ENCODE results near the gene ALLC. TPM values are rescaled to one million over a fixed set of nuclear protein-coding genes. Genes with fewer than 3 reads are reported as not detected.
"Not testable (repeated sequence)": the region's sequence is repeated elsewhere in the genome, so short reads cannot be mapped to it uniquely, and the experiment has no call there.

The ALLC gene
- total RNA-seq, 1 experiment from 2014 or later = not detected

GRCh38 chr2:3615541-3616200 is 42.3 kb upstream of the ALLC start:
- CTCF ChIA-PET; H3K27me3 Mint-ChIP-seq (ENCODE audit: insufficient read depth, unreplicated experiment); H3K36me3 Mint-ChIP-seq (ENCODE audit: insufficient read depth, unreplicated experiment); intact Hi-C loops (cut with micrococcal nuclease); H3K27ac Mint-ChIP-seq (ENCODE audit: low read depth, unreplicated experiment); DNase-seq (ENCODE audit: unreplicated experiment); POLR2A ChIA-PET; H3K4me3 Mint-ChIP-seq (ENCODE audit: unreplicated experiment); H3K9me3 Mint-ChIP-seq (ENCODE audit: unreplicated experiment); BruUV-seq (replicated peaks); H3K4me1 Mint-ChIP-seq (ENCODE audit: insufficient read depth, unreplicated experiment): not testable (repeated sequence)

- CTCF ChIA-PET; H3K27ac Mint-ChIP-seq (ENCODE audit: low read depth, unreplicated experiment); H3K36me3 Mint-ChIP-seq (ENCODE audit: insufficient read depth, unreplicated experiment); BruUV-seq (replicated peaks); intact Hi-C loops (cut with micrococcal nuclease); H3K4me3 Mint-ChIP-seq (ENCODE audit: unreplicated experiment); POLR2A ChIA-PET; H3K27me3 Mint-ChIP-seq (ENCODE audit: insufficient read depth, unreplicated experiment); H3K9me3 Mint-ChIP-seq (ENCODE audit: unreplicated experiment); DNase-seq (ENCODE audit: unreplicated experiment): not testable (repeated sequence)
- H3K4me1 Mint-ChIP-seq (ENCODE audit: insufficient read depth, unreplicated experiment) = peaks cover 15% of the 10 kb centered on the region
These were observed 41.4 kb upstream of the ALLC start for GRCh38 chr2:3616435-3617197.

DNA sequence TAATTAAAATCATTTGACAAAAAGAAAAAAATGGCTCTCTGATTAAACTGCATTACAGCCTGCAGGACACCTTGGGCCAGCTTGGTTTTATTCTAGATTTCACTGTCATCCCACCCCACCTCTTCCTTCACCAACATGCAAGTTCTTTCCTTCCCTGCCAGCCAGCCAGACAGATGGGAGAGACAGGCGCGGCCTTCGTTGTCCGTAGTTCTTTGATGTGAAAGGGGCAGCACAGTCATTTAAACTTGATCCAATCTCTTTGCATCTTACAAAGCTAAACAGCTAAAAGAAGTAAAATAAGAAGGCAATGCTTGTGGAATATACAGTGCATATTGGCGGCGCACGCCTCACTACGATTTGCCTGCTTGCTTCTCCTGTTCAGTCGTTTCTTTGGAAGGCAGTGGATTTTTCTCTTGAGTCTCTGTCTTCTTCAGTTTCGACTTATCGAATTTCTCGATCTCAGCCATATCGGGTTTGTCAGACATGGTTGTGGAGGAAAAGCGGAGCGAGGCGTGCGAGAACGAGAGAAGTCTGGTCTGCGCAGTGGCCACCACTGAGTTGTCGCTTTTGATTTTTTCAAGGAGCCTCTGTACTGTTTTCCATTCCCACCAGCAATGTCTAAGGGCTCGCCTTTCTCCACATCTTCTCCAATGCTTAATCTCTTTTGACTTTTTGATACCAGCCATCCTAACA is 40.7 kb upstream of the ALLC start:
- Mint-ChIP-seq H3K27ac (ENCODE audit: low read depth, unreplicated experiment) (no peak overlapping the region), H3K4me1 (ENCODE audit: insufficient read depth, unreplicated experiment) (peaks cover 16% of the 10 kb centered on the region), H3K9me3 (ENCODE audit: unreplicated experiment) (peaks cover 6% of the 10 kb centered on the region), H3K4me3 (ENCODE audit: unreplicated experiment) (no peak overlapping the region), H3K36me3 (ENCODE audit: insufficient read depth, unreplicated experiment) (no peaks in the 10 kb centered on the region), H3K27me3 (ENCODE audit: insufficient read depth, unreplicated experiment) (no peaks in the 10 kb centered on the region)
- DNase-seq (ENCODE audit: unreplicated experiment) = no peak
- CTCF ChIA-PET = no interaction called here
- POLR2A ChIA-PET = no interaction called here
- intact Hi-C loops (cut with micrococcal nuclease) = no loop called here
- BruUV-seq (replicated peaks) = no TSS peak
- no peak for TF ChIP-seq CTCF (IDR thresholded peaks at IDR 0.05; ENCODE audit: unreplicated experiment)

- BruUV-seq (replicated peaks) = no TSS peak
- no peaks in the 10 kb centered on the region for H3K36me3 Mint-ChIP-seq (ENCODE audit: insufficient read depth, unreplicated experiment)
- no peak overlapping the region for H3K4me3 Mint-ChIP-seq (ENCODE audit: unreplicated experiment)
- no peak for DNase-seq (ENCODE audit: unreplicated experiment)
- intact Hi-C loops (cut with micrococcal nuclease) = no loop called here
- peaks cover 9% of the 10 kb centered on the region for H3K9me3 Mint-ChIP-seq (ENCODE audit: unreplicated experiment)
- ChIA-PET CTCF (interaction anchor here (0.7 kb wide), 1 partner anchor 21 kb away, joined by 3 read pairs; no protein-coding TSS in a partner anchor), POLR2A (interaction anchor here (1.1 to 1.4 kb wide), 3 partner anchors 15 to 60 kb away, joined by 3 to 5 read pairs (median 4); no protein-coding TSS in a partner anchor)
- no peak overlapping the region for H3K27ac Mint-ChIP-seq (ENCODE audit: low read depth, unreplicated experiment)
- H3K27me3 Mint-ChIP-seq (ENCODE audit: insufficient read depth, unreplicated experiment) = no peaks in the 10 kb centered on the region
- TF ChIP-seq CTCF (IDR thresholded peaks at IDR 0.05; ENCODE audit: unreplicated experiment) = no peak
- H3K4me1 Mint-ChIP-seq (ENCODE audit: insufficient read depth, unreplicated experiment) = peaks cover 16% of the 10 kb centered on the region
These were observed 39.6 kb upstream of the ALLC start for GRCh38 chr2:3618367-3618766.

DNA sequence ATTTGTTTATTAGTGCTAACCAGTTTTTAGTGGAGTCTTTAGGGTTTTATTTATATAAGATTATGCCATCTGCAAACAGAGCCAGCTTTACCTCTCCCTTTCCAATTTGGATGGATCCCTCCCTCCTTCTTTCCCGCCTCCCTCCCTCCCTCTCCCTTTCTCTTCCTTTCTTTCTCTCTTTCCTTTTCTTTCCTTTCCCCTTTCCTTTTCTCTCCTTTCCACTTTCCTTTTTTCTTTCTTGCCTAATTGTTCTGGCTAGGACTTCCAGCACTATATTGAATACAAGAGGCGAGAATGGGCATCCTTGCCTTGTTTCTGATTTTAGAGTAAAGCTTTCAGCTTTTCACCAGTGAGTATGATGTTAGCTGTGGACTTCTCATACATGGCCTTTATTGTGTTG is 39.0 kb upstream of the ALLC start:
- H3K4me3 Mint-ChIP-seq (ENCODE audit: unreplicated experiment) = no peak overlapping the region
- CTCF ChIA-PET = interaction anchor here (0.7 kb wide), 2 partner anchors 20 to 72 kb away, joined by 3 read pairs; no protein-coding TSS in a partner anchor
- H3K27me3 Mint-ChIP-seq (ENCODE audit: insufficient read depth, unreplicated experiment) = no peaks in the 10 kb centered on the region
- no peak for TF ChIP-seq CTCF (IDR thresholded peaks at IDR 0.05; ENCODE audit: unreplicated experiment)
- no peak for DNase-seq (ENCODE audit: unreplicated experiment)
- H3K9me3 Mint-ChIP-seq (ENCODE audit: unreplicated experiment) = peaks cover 15% of the 10 kb centered on the region
- peaks cover 16% of the 10 kb centered on the region for H3K4me1 Mint-ChIP-seq (ENCODE audit: insufficient read depth, unreplicated experiment)
- no peaks in the 10 kb centered on the region for H3K36me3 Mint-ChIP-seq (ENCODE audit: insufficient read depth, unreplicated experiment)
- BruUV-seq (replicated peaks) = no TSS peak
- no peak overlapping the region for H3K27ac Mint-ChIP-seq (ENCODE audit: low read depth, unreplicated experiment)
- intact Hi-C loops (cut with micrococcal nuclease) = no loop called here
- POLR2A ChIA-PET = interaction anchor here (0.6 to 1.4 kb wide), 4 partner anchors 14 to 79 kb away, joined by 3 to 5 read pairs (median 4); no protein-coding TSS in a partner anchor

GRCh38 chr2:3619661-3620060 is 38.3 kb upstream of the ALLC start:
- H3K4me3 Mint-ChIP-seq (ENCODE audit: unreplicated experiment); H3K27ac Mint-ChIP-seq (ENCODE audit: low read depth, unreplicated experiment); DNase-seq (ENCODE audit: unreplicated experiment); H3K36me3 Mint-ChIP-seq (ENCODE audit: insufficient read depth, unreplicated experiment); H3K27me3 Mint-ChIP-seq (ENCODE audit: insufficient read depth, unreplicated experiment); intact Hi-C loops (cut with micrococcal nuclease); BruUV-seq (replicated peaks): not testable (repeated sequence)
- ChIA-PET POLR2A (interaction anchor here (0.6 to 2.2 kb wide), 6 partner anchors 10 to 80 kb away, joined by 3 to 20 read pairs (median 10); partner anchors contain the start of gene RNASEH1), CTCF (interaction anchor here (0.7 kb wide), 1 partner anchor 73 kb away, joined by 3 read pairs; no protein-coding TSS in a partner anchor)
- Mint-ChIP-seq H3K9me3 (ENCODE audit: unreplicated experiment) (peaks cover 15% of the 10 kb centered on the region), H3K4me1 (ENCODE audit: insufficient read depth, unreplicated experiment) (peaks cover 16% of the 10 kb centered on the region)

Data from MCF 10A (cell line).